ENCODE data around the gene LRRC10. TPM values are rescaled to one million over a fixed set of nuclear protein-coding genes. Genes with fewer than 3 reads are reported as not detected.

The LRRC10 gene
- total and polyA plus RNA-seq, 2 donors (not counting 3 experiments of a cell fraction or from before 2014, with no cell fraction given), result not detected

- intact Hi-C loops (cut with micrococcal nuclease), result no loop called here
- no peak for TF ChIP-seq EZH2 (IDR thresholded peaks at IDR 0.05; ENCODE audit: borderline replicate concordance, low read depth, low read length, severe bottlenecking)
- Histone ChIP-seq H2AFZ (ENCODE audit: low read depth, low read length) (no peak overlapping the region), H4K20me1 (replicated peaks; ENCODE audit: control insufficient read depth, extremely low read depth, insufficient read depth, low read length) (no peaks in the 10 kb centered on the region), H3K4me3 (replicated peaks in 1 of 3; ENCODE audit: insufficient read depth in 1 of 3, low read depth in 1 of 3, low read length in 3 of 3) (no peak overlapping the region), H3K27ac (ENCODE audit: insufficient read depth, low read depth, low read length) (no peak overlapping the region), H3K9me1 (replicated peaks; ENCODE audit: control insufficient read depth, extremely low read depth, insufficient read depth, low read length) (no peaks in the 10 kb centered on the region), H3K79me2 (ENCODE audit: control insufficient read depth, insufficient read depth, low read length) (no peaks in the 10 kb centered on the region), H3K9me3 (replicated peaks; ENCODE audit: control insufficient read depth, insufficient read depth, low read length) (no peaks in the 10 kb centered on the region), H3K4me2 (ENCODE audit: insufficient read depth, low read length) (no peak overlapping the region), H3K9ac (replicated peaks; ENCODE audit: extremely low read depth, insufficient read depth, low read length) (no peak overlapping the region), H3K36me3 (ENCODE audit: control insufficient read depth in 2 of 2, extremely low read depth in 1 of 2, insufficient read depth in 2 of 2, low read length in 2 of 2) (no peaks in the 10 kb centered on the region), H3K27me3 (ENCODE audit: control insufficient read depth in 2 of 2, insufficient read depth in 2 of 2, low read length in 2 of 2) (peaks cover 0 to 2% of the 10 kb centered on the region in 2 experiments), H3K4me1 (ENCODE audit: control insufficient read depth, extremely low read depth, insufficient read depth, low read length) (no peaks in the 10 kb centered on the region)
- ChIA-PET CTCF (interaction anchor here (1.2 to 1.9 kb wide), 3 partner anchors 9 to 12 kb away, joined by 3 to 6 read pairs (median 3); no protein-coding TSS in a partner anchor), POLR2A (no interaction called here)
- DNase-seq (ENCODE audit: low read depth, low spot score), result no peak
- BruUV-seq (replicated peaks), result no TSS peak
- dilution Hi-C loops (cut with MboI; ENCODE audit: extremely low pct_ligation_motif_present, low sequenced_read_pairs), result no loop called here
- no peak for FAIRE-seq
Measured at GRCh38 chr12:69627501-69627900, 16.8 kb upstream of the LRRC10 start.

- H3K9me3 ChIP-seq (replicated peaks; ENCODE audit: control insufficient read depth, insufficient read depth, low read length), result no peaks in the 10 kb centered on the region
- H3K9me1 ChIP-seq (replicated peaks; ENCODE audit: control insufficient read depth, extremely low read depth, insufficient read depth, low read length), result no peaks in the 10 kb centered on the region
- no peak for FAIRE-seq
- H3K4me1 ChIP-seq (ENCODE audit: control insufficient read depth, extremely low read depth, insufficient read depth, low read length), result no peaks in the 10 kb centered on the region
- no peak for DNase-seq (ENCODE audit: low read depth, low spot score)
- H2AFZ ChIP-seq (ENCODE audit: low read depth, low read length), result no peak overlapping the region
- CTCF ChIA-PET, result interaction anchor here (3.3 kb wide), 1 partner anchor 15 kb away, joined by 13 read pairs; no protein-coding TSS in a partner anchor
- no peak overlapping the region for H3K4me3 ChIP-seq (replicated peaks in 1 of 3; ENCODE audit: insufficient read depth in 1 of 3, low read depth in 1 of 3, low read length in 3 of 3)
- intact Hi-C loops (cut with micrococcal nuclease) (no loop called here), dilution Hi-C loops (cut with MboI; ENCODE audit: extremely low pct_ligation_motif_present, low sequenced_read_pairs) (no loop called here)
- H3K27me3 ChIP-seq (ENCODE audit: control insufficient read depth in 2 of 2, insufficient read depth in 2 of 2, low read length in 2 of 2), result peaks cover 2% of the 10 kb centered on the region in 2 experiments
- no peaks in the 10 kb centered on the region for H4K20me1 ChIP-seq (replicated peaks; ENCODE audit: control insufficient read depth, extremely low read depth, insufficient read depth, low read length)
- no peaks in the 10 kb centered on the region for H3K36me3 ChIP-seq (ENCODE audit: control insufficient read depth in 2 of 2, extremely low read depth in 1 of 2, insufficient read depth in 2 of 2, low read length in 2 of 2)
- POLR2A ChIA-PET, result no interaction called here
- H3K9ac ChIP-seq (replicated peaks; ENCODE audit: extremely low read depth, insufficient read depth, low read length), result no peak overlapping the region
- H3K79me2 ChIP-seq (ENCODE audit: control insufficient read depth, insufficient read depth, low read length), result no peaks in the 10 kb centered on the region
- H3K4me2 ChIP-seq (ENCODE audit: insufficient read depth, low read length), result no peak overlapping the region
- TF ChIP-seq JUN (IDR thresholded peaks at IDR 0.05; ENCODE audit: borderline replicate concordance, insufficient read depth, insufficient read length, low read depth), result no peak
- no peak for TF ChIP-seq FOS (IDR thresholded peaks at IDR 0.05; ENCODE audit: borderline replicate concordance, insufficient read depth, low read length)
- TF ChIP-seq GATA2 (IDR thresholded peaks at IDR 0.05; ENCODE audit: insufficient read depth, insufficient read length, low read depth, low read length), result no peak
- no peak for TF ChIP-seq POLR2AphosphoS5 (IDR thresholded peaks at IDR 0.05; ENCODE audit: insufficient read depth, low read depth, low read length)
- TF ChIP-seq EZH2 (IDR thresholded peaks at IDR 0.05; ENCODE audit: borderline replicate concordance, low read depth, low read length, severe bottlenecking), result no peak
- TF ChIP-seq POLR2A (IDR thresholded peaks at IDR 0.05; ENCODE audit: low read depth, low read length), result no peak
- TF ChIP-seq MAX (IDR thresholded peaks at IDR 0.05; ENCODE audit: insufficient read depth, insufficient read length), result no peak
- no peak for TF ChIP-seq CTCF (IDR thresholded peaks at IDR 0.05; ENCODE audit: extremely low read depth in 1 of 2, insufficient read depth in 1 of 2, low read depth in 1 of 2, low read length in 2 of 2)
- no peak for TF ChIP-seq MYC (IDR thresholded peaks at IDR 0.05; ENCODE audit: low read depth, low read length)
- BruUV-seq (replicated peaks), result no TSS peak
- H3K27ac ChIP-seq (ENCODE audit: insufficient read depth, low read depth, low read length), result no peak overlapping the region
Measured at GRCh38 chr12:69623970-69624369, 13.3 kb upstream of the LRRC10 start.

All from endothelial cell of umbilical vein (primary cell).